ENCODE results near the gene GPR139. TPM values are rescaled to one million over a fixed set of nuclear protein-coding genes. Genes with fewer than 3 reads are reported as not detected.

Gene GPR139
- total RNA-seq, 2 donors from 2014 or later = not detected

- DNase-seq = peak; percentile 51
- Mint-ChIP-seq H3K27me3 (ENCODE audit: insufficient read depth) (peaks cover 15% of the 10 kb centered on the region), H3K27ac (no peak overlapping the region), H3K9me3 (no peaks in the 10 kb centered on the region), H3K36me3 (ENCODE audit: low read depth) (no peaks in the 10 kb centered on the region), H3K4me3 (no peak overlapping the region), H3K4me1 (no peaks in the 10 kb centered on the region)
- Histone ChIP-seq H3K9me3 (ENCODE audit: control insufficient read depth, low read length) (no peaks in the 10 kb centered on the region), H3K27me3 (ENCODE audit: control insufficient read depth, insufficient read depth, low read length, poor library complexity, severe bottlenecking) (no peaks in the 10 kb centered on the region), H3K4me1 (ENCODE audit: control insufficient read depth, insufficient read depth, low read length) (no peaks in the 10 kb centered on the region), H3K4me3 (ENCODE audit: low read length) (no peak overlapping the region), H3K9ac (ENCODE audit: extremely low read depth, low read length, poor library complexity, severe bottlenecking) (no peak overlapping the region), H3K36me3 (ENCODE audit: control insufficient read depth, insufficient read depth, low read length) (no peaks in the 10 kb centered on the region), H3K27ac (ENCODE audit: low read depth, low read length) (no peak overlapping the region)
- no peak for TF ChIP-seq CTCF (conservative IDR thresholded peaks at IDR 0.05)
- 79 to 100% methylated on average over 1 of the region's 1 CpG for WGBS, 2 experiments (ENCODE audit: insufficient coverage in 1 of 2, insufficient read length in 1 of 2)
Measured at GRCh38 chr16:20049831-20050230, 23.9 kb downstream of the GPR139 start.

- H3K27me3 ChIP-seq (ENCODE audit: control insufficient read depth, insufficient read depth, low read length, poor library complexity, severe bottlenecking) = no peaks in the 10 kb centered on the region
- Mint-ChIP-seq H3K27ac (no peak overlapping the region), H3K9me3 (no peaks in the 10 kb centered on the region), H3K4me1 (no peaks in the 10 kb centered on the region), H3K27me3 (ENCODE audit: insufficient read depth) (peaks cover 11% of the 10 kb centered on the region), H3K36me3 (ENCODE audit: low read depth) (no peaks in the 10 kb centered on the region), H3K4me3 (no peak overlapping the region)
- no peaks in the 10 kb centered on the region for H3K36me3 ChIP-seq (ENCODE audit: control insufficient read depth, insufficient read depth, low read length)
- no peak overlapping the region for H3K4me3 ChIP-seq (ENCODE audit: low read length)
- no peak for TF ChIP-seq CTCF (conservative IDR thresholded peaks at IDR 0.05)
- H3K9ac ChIP-seq (ENCODE audit: extremely low read depth, low read length, poor library complexity, severe bottlenecking) = no peak overlapping the region
- no peak for DNase-seq
- no peaks in the 10 kb centered on the region for H3K9me3 ChIP-seq (ENCODE audit: control insufficient read depth, low read length)
- 86 to 89% methylated on average over 1 to 3 of the region's 3 CpGs for WGBS, 2 experiments (ENCODE audit: insufficient coverage in 1 of 2, insufficient read length in 1 of 2)
- no peaks in the 10 kb centered on the region for H3K4me1 ChIP-seq (ENCODE audit: control insufficient read depth, insufficient read depth, low read length)
- no peak overlapping the region for H3K27ac ChIP-seq (ENCODE audit: low read depth, low read length)
Measured at GRCh38 chr16:20045886-20046285, 27.8 kb downstream of the GPR139 start.

GRCh38 chr16:20042848-20043247 lies 30.8 kb downstream of the GPR139 start:
- WGBS, 2 experiments (ENCODE audit: insufficient coverage in 1 of 2, insufficient read length in 1 of 2) = 89 to 91% methylated on average over 2 of the region's 2 CpGs
- Histone ChIP-seq H3K4me3 (ENCODE audit: low read length) (no peak overlapping the region), H3K36me3 (ENCODE audit: control insufficient read depth, insufficient read depth, low read length) (no peaks in the 10 kb centered on the region), H3K27me3 (ENCODE audit: control insufficient read depth, insufficient read depth, low read length, poor library complexity, severe bottlenecking) (no peaks in the 10 kb centered on the region), H3K4me1 (ENCODE audit: control insufficient read depth, insufficient read depth, low read length) (no peaks in the 10 kb centered on the region), H3K9ac (ENCODE audit: extremely low read depth, low read length, poor library complexity, severe bottlenecking) (no peak overlapping the region), H3K27ac (ENCODE audit: low read depth, low read length) (no peak overlapping the region), H3K9me3 (ENCODE audit: control insufficient read depth, low read length) (no peaks in the 10 kb centered on the region)
- no peak overlapping the region for H3K27ac Mint-ChIP-seq
- H3K27me3 Mint-ChIP-seq (ENCODE audit: insufficient read depth) = peaks cover 5% of the 10 kb centered on the region
- H3K4me3 Mint-ChIP-seq = no peak overlapping the region
- no peak for DNase-seq
- no peaks in the 10 kb centered on the region for H3K9me3 Mint-ChIP-seq
- H3K4me1 Mint-ChIP-seq = no peaks in the 10 kb centered on the region
- TF ChIP-seq CTCF (conservative IDR thresholded peaks at IDR 0.05) = no peak
- H3K36me3 Mint-ChIP-seq (ENCODE audit: low read depth) = no peaks in the 10 kb centered on the region

Data from endodermal cell (in vitro differentiated cells).